Activated CD8-positive, alpha-beta memory T cell treated with anti-CD3 and anti-CD28 coated beads, Interleukin-2, amount 10 ng/mL, durations not matched to agents 7 days and 5 days (primary cell): Measurements from ENCODE around the gene LRIT1. TPM values are rescaled to one million over a fixed set of nuclear protein-coding genes. Genes with fewer than 3 reads are reported as not detected.

Experiments used
- ATAC-seq: fragments of 150-1000 bp; cut with Tn5 transposase; one replicate; pipeline ENCODE4 v1.10.0; 2021; ENCODE audit warnings: moderate library complexity
- CTCF ChIA-PET: fragments of 350-600 bp; sonication (Branson Sonifier 250); formaldehyde crosslinking; loops from one replicate; lab custom pipeline; 2021; ENCODE audit warnings: antibody characterized with exemption; lab: Charles Lee
- DNase-seq: peaks from one replicate; pipeline ENCODE4 v3.0.0-alpha.2; 2020
- H3K27ac Mint-ChIP-seq: one replicate; pipeline ENCODE4 v1.8.0; 2021; ENCODE audit warnings: mild to moderate bottlenecking, mixed read lengths
- H3K27me3 Mint-ChIP-seq: one replicate; pipeline ENCODE4 v1.8.0; 2021; ENCODE audit warnings: mixed read lengths
- H3K36me3 Mint-ChIP-seq: one replicate; pipeline ENCODE4 v1.8.0; 2021; ENCODE audit warnings: mild to moderate bottlenecking, mixed read lengths
- H3K4me1 Mint-ChIP-seq: one replicate; pipeline ENCODE4 v1.8.0; 2021; ENCODE audit warnings: mixed read lengths
- H3K4me3 Mint-ChIP-seq: one replicate; pipeline ENCODE4 v1.8.0; 2021; ENCODE audit warnings: mild to moderate bottlenecking, moderate library complexity, mixed read lengths
- H3K9me3 Mint-ChIP-seq: one replicate; pipeline ENCODE4 v1.8.0; 2022; ENCODE audit warnings: low read depth, mixed read lengths
- total RNA-seq, 2 experiments: library from RNA; stranded (reverse); gene quantifications; one replicate each; pipeline ENCODE4 v1.2.3, GENCODE V29; 2021

LRIT1 gene
- total RNA-seq, 2 experiments from 2014 or later: not detected

GRCh38 chr10:84238909-84239308 lies 2.4 kb downstream of the LRIT1 start:
- Mint-ChIP-seq H3K4me3 (no peak overlapping the region), H3K9me3 (no peaks in the 10 kb centered on the region), H3K4me1 (no peaks in the 10 kb centered on the region), H3K27me3 (peaks cover 16% of the 10 kb centered on the region), H3K27ac (no peak overlapping the region), H3K36me3 (no peaks in the 10 kb centered on the region)
- CTCF ChIA-PET: interaction anchor here (1.1 to 1.5 kb wide), 2 partner anchors 23 to 298 kb away, joined by 3 read pairs; no protein-coding TSS in a partner anchor
- ATAC-seq (no peak), DNase-seq (no peak)

DNA sequence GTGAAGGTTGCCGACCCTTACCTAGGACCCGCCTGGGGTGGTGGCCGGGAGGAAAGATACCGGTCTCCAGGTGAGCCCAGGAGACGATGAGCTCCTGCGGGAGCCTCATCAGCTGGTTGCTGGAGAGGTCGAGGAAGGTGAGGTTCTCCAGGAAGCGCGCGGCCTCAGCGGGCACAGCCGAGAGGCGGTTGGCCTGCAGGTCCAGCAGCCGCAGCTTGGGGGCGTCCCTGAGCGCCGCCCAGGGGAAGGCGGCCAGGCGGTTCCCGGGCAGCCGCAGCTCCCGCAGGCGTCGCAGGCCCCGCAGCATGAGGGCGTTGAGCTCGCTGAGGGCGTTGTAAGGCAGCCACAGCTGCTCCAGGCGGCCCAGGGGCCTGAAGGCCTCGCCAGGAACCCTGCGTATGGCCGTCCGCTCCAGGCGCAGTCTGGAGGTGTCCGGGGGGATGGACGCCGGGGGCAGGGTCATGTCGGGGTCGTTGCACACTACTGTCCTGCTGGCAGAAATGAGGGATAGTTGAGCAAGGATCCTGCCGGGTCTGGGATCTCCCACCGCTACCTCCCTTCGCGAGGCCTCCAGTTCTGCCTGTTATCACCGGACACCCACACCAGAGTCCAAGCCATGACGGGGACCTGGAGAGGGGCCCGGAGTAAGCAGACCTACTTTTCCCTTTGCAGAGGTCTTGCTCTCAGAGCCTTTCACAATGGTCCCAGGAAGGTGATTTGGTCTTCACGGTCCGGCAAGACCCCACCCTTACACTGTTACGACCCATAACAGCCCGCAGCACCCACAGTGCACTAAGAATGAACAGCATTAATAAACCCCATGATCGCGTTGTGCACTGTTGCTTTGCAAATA lies 3.9 kb downstream of the LRIT1 start:
- no peak overlapping the region for H3K27ac Mint-ChIP-seq

DNA sequence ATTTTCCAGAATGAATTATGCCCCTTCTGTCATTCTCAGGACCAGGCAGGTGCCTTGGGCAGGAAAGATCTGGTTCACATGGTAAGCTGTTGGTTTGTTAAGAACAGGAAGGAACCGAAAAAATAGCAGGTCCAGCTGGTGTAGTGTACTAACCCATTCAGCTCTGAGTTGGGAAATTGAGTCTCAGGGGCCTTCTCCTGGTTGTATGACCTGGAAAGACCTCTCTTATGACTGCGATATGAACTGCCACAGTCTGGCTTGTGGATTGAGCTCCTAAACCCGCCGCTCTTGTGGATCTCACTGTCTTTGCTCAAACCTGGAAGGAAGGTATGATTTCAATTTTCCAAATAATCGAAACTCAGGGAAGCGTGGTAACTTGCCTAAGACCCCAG lies 4.5 kb downstream of the LRIT1 start:
- CTCF ChIA-PET: interaction anchor here (1.0 to 1.6 kb wide), 4 partner anchors 9 to 306 kb away, joined by 3 to 5 read pairs (median 4); no protein-coding TSS in a partner anchor
- Mint-ChIP-seq H3K27me3 (peaks cover 16% of the 10 kb centered on the region), H3K27ac (no peak overlapping the region), H3K4me3 (no peak overlapping the region), H3K4me1 (no peaks in the 10 kb centered on the region), H3K9me3 (no peaks in the 10 kb centered on the region), H3K36me3 (no peaks in the 10 kb centered on the region)
- no peak for DNase-seq
- no peak for ATAC-seq

More for the DNA sequence above, 3.9 kb downstream of the LRIT1 start:
- CTCF ChIA-PET: interaction anchor here (1.0 to 1.6 kb wide), 4 partner anchors 9 to 305 kb away, joined by 3 to 5 read pairs (median 4); no protein-coding TSS in a partner anchor
- no peak overlapping the region for H3K4me3 Mint-ChIP-seq
- DNase-seq: no peak
- no peaks in the 10 kb centered on the region for H3K4me1 Mint-ChIP-seq
- H3K27me3 Mint-ChIP-seq: peaks cover 16% of the 10 kb centered on the region
- ATAC-seq: no peak
- no peaks in the 10 kb centered on the region for H3K9me3 Mint-ChIP-seq
- no peaks in the 10 kb centered on the region for H3K36me3 Mint-ChIP-seq

DNA sequence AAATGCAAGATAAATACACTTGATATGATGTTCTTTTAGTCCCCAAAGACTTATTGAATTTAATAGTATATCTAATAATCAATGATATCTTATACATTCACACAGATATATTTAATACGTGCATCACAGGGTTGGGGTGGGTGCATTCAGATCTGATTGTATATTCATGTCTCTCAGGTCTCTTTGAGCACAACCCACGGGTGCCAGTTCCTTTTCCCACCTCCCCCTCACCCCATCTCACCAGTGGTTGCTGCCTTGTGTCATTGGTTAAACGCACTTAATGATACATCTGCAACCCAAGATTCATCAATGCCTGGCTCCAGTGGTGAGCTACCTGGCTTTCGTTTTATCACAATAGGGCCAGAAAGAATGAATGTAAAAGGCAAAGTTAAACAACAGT lies 6.2 kb downstream of the LRIT1 start:
- no peaks in the 10 kb centered on the region for H3K9me3 Mint-ChIP-seq
- H3K4me1 Mint-ChIP-seq: no peaks in the 10 kb centered on the region
- no peaks in the 10 kb centered on the region for H3K36me3 Mint-ChIP-seq

DNA sequence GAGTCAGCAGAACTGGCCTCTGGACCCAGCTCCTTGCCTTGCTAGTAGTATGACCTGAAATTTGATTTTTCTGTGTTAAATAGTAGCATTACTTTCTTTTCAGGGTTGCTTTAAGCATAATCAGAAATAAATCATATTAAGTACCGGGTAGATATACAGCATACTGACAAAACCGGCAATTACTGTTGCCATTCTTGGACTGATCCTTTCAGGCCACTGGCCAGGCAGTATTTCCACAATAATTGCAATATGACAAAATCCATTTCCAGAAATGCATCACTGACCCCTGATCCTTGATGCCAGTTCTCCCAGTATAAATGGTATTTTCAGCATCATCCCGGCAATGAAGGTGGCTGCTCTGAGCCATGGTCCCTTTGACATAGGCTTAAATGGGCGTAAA lies 6.9 kb downstream of the LRIT1 start:
- no peak for DNase-seq
- Mint-ChIP-seq H3K9me3 (no peaks in the 10 kb centered on the region), H3K4me3 (no peak overlapping the region), H3K27me3 (peaks cover 26% of the 10 kb centered on the region), H3K4me1 (no peaks in the 10 kb centered on the region), H3K36me3 (no peaks in the 10 kb centered on the region), H3K27ac (no peak overlapping the region)
- no peak for ATAC-seq
- CTCF ChIA-PET: no interaction called here

More for the DNA sequence above, 6.2 kb downstream of the LRIT1 start:
- DNase-seq (no peak), ATAC-seq (no peak)
- Mint-ChIP-seq H3K27me3 (peaks cover 21% of the 10 kb centered on the region), H3K4me3 (no peak overlapping the region), H3K27ac (no peak overlapping the region)
- CTCF ChIA-PET: no interaction called here

DNA sequence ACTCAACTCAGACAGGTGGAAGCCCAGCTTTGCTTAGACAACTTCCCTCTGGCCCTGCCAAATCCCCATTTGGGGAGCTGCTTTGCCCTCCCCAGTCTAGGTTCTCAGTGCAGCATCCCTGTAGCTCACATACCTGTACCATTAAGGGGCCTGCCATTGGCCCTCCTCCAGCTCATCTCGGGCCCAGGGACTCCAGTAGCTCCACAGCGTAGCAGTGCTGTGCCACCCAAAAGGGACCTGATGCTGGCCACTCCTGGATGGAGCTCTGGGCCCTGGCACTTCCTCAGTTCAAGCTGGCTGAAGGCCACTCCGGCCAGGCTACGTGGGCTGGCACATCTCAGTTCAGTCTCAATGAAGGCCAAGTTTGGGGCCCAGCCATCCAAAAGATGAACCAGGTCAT lies 7.4 kb downstream of the LRIT1 start:
- Mint-ChIP-seq H3K36me3 (no peaks in the 10 kb centered on the region), H3K4me3 (no peak overlapping the region), H3K9me3 (no peaks in the 10 kb centered on the region), H3K27ac (no peak overlapping the region), H3K27me3 (peaks cover 27% of the 10 kb centered on the region), H3K4me1 (no peaks in the 10 kb centered on the region)
- no peak for DNase-seq
- CTCF ChIA-PET: interaction anchor here (0.9 kb wide), 1 partner anchor 31 kb away, joined by 3 read pairs; no protein-coding TSS in a partner anchor
- ATAC-seq: no peak

DNA sequence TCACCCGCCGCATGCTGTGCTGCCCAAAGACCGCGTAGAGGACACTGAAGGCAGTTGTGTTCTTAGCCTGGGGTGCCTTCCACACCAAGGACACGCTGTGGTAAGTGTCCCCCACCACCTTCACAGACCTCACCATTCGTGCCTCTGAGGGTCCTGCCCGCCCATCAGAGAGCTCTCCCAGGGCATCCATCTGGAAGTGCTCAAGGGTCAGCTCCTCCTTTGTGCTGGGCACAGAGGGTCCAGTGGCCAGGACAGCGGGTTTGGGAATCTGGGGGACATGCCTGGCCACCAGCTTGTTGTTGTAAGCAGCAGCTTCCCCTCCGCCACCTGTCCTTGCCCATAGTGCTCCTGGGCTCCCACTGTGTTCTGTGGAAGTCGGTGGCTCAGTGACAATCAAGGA lies 9.0 kb downstream of the LRIT1 start:
- ATAC-seq (no peak), DNase-seq (no peak)
- no peaks in the 10 kb centered on the region for H3K36me3 Mint-ChIP-seq
- no peaks in the 10 kb centered on the region for H3K9me3 Mint-ChIP-seq
- peaks cover 30% of the 10 kb centered on the region for H3K27me3 Mint-ChIP-seq
- CTCF ChIA-PET: no interaction called here
- H3K27ac Mint-ChIP-seq: no peak overlapping the region
- no peak overlapping the region for H3K4me3 Mint-ChIP-seq
- no peaks in the 10 kb centered on the region for H3K4me1 Mint-ChIP-seq

DNA sequence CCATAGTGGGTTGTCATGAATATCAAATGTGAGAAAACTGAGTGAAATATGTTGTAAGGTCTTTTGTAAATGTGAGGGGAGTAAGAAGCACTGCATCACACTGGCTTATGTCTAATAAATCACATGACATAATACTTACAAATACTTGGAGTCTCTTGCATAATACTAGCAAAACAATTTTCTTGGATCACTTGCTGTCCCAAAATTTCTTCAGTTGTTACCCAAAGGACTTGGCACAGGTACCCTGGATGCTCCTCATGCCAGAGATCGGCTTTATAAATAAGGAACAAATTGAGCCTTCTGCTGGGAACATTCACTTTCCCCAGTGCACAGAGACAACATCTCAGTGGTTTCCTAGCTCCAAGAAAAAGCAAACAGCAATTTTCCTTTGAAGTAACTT lies 11.0 kb downstream of the LRIT1 start:
- CTCF ChIA-PET: no interaction called here
- no peak for ATAC-seq
- H3K27ac Mint-ChIP-seq: no peak overlapping the region
- no peak overlapping the region for H3K4me3 Mint-ChIP-seq
- H3K9me3 Mint-ChIP-seq: no peaks in the 10 kb centered on the region
- H3K27me3 Mint-ChIP-seq: peaks cover 32% of the 10 kb centered on the region
- no peaks in the 10 kb centered on the region for H3K36me3 Mint-ChIP-seq
- no peaks in the 10 kb centered on the region for H3K4me1 Mint-ChIP-seq
- DNase-seq: no peak

DNA sequence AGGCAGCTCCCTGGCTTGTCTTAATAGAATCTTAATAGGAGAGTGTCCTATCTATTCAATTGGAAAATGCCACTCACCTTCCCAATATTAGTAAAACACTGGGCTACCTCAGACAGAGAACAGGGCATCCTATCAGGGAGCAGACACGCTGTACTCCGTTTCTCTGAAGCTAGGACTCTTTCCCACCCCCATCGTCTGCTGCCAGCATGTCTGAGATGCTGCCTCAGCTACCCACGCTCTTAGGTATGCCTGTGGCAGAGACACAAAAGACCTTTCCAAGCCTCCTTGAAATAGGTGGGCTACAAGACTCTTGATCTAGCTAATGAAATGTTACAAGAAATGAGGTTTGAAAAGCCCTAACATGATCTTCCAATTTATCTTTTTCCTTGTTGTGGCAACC lies 13.5 kb downstream of the LRIT1 start:
- Mint-ChIP-seq H3K4me3 (no peak overlapping the region), H3K27ac (no peak overlapping the region), H3K9me3 (no peaks in the 10 kb centered on the region), H3K27me3 (peaks cover 36% of the 10 kb centered on the region), H3K36me3 (no peaks in the 10 kb centered on the region), H3K4me1 (no peaks in the 10 kb centered on the region)
- no peak for DNase-seq
- CTCF ChIA-PET: no interaction called here
- ATAC-seq: no peak

- Mint-ChIP-seq H3K4me1 (no peaks in the 10 kb centered on the region), H3K27ac (no peak overlapping the region), H3K4me3 (no peak overlapping the region), H3K9me3 (no peaks in the 10 kb centered on the region), H3K36me3 (no peaks in the 10 kb centered on the region), H3K27me3 (peaks cover 36% of the 10 kb centered on the region)
- CTCF ChIA-PET: interaction anchor here (1.1 kb wide), 1 partner anchor 38 kb away, joined by 3 read pairs; no protein-coding TSS in a partner anchor
- DNase-seq: no peak
- no peak for ATAC-seq
Observed at GRCh38 chr10:84226616-84227015, 14.7 kb downstream of the LRIT1 start.

- no peaks in the 10 kb centered on the region for H3K9me3 Mint-ChIP-seq
- H3K36me3 Mint-ChIP-seq: no peaks in the 10 kb centered on the region
- peaks cover 36% of the 10 kb centered on the region for H3K27me3 Mint-ChIP-seq
- H3K4me1 Mint-ChIP-seq: no peaks in the 10 kb centered on the region
- no peak for DNase-seq
- H3K4me3 Mint-ChIP-seq: no peak within 1 kb of the TSS
- no peak for ATAC-seq
- CTCF ChIA-PET: interaction anchor here (1.6 kb wide), 1 partner anchor 11 kb away, joined by 7 read pairs; no protein-coding TSS in a partner anchor
- H3K27ac Mint-ChIP-seq: no peak within 1 kb of the TSS
Observed at GRCh38 chr10:84225427-84226173, 15.7 kb downstream of the LRIT1 start, which contains the start of gene LRIT2. LRIT2 (minus strand) TSS chr10:84225544; CDS start chr10:84225520, 24 bp downstream.

DNA sequence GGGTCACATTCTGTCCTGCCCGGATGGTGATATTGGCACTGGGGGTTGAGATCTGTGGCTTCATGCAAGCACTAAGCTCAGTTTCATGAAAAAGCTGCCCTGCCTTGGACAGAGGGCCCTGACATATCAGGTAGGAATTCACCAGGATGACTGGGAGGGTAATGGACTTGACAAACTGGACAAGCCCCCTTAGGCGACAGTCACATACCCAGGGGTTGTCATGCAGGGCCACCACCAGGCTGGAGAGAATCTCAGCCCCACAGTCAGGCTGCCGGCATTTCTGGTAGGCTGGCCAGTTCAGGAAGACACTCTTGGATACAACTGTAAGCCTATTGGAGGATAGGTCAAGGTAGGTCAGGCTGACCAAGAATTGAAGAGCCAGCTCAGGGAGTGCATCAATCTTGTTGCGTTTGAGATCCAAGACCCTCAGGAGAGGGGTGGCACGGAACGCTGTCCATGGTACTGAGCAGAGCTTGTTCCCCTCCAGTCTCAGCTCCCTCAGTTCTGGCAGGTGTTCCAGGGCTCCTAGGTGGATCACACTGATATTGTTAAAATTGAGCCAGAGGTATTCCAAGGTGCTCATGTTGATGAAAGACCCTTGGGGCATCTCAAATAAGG lies 16.8 kb downstream of the LRIT1 start:
- Mint-ChIP-seq H3K27ac (no peak overlapping the region), H3K4me3 (no peak overlapping the region), H3K36me3 (no peaks in the 10 kb centered on the region), H3K27me3 (peaks cover 27% of the 10 kb centered on the region), H3K9me3 (peaks cover under 1% of the 10 kb centered on the region), H3K4me1 (no peaks in the 10 kb centered on the region)
- ATAC-seq (no peak), DNase-seq (no peak)
- CTCF ChIA-PET: interaction anchor here (1.6 kb wide), 1 partner anchor 10 kb away, joined by 7 read pairs; no protein-coding TSS in a partner anchor

DNA sequence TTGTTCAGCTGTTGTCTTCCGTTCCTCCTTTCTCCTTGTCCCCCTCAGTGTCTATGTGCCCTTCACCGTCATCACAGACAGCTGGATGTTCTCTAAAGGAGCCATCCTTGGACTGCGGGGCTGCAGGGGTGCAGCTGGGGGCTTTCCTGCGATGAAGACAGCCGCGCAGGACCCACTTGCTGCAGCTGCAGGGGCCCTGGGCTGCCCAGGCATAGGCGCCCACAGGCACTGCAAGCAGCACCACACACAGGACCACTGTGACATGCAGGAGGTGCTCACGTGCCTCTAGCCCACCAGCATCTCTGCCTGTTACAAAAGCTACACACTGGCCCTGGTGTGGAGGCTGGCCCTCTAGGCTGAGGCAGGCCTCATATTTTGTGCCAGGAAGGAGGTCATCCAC lies 19.4 kb downstream of the LRIT1 start:
- no peak for ATAC-seq
- Mint-ChIP-seq H3K36me3 (no peaks in the 10 kb centered on the region), H3K27me3 (peaks cover 11% of the 10 kb centered on the region), H3K9me3 (peaks cover 4% of the 10 kb centered on the region), H3K4me3 (no peak overlapping the region), H3K27ac (no peak overlapping the region), H3K4me1 (no peaks in the 10 kb centered on the region)
- DNase-seq: no peak
- CTCF ChIA-PET: interaction anchor here (0.7 kb wide), 1 partner anchor 35 kb away, joined by 3 read pairs; no protein-coding TSS in a partner anchor
